GM19035 (cell line): ENCODE measurements around the gene SERPIND1.
"Not testable (repeated sequence)": the region's sequence is repeated elsewhere in the genome, so short reads cannot be mapped to it uniquely, and the experiment has no call there.

Source experiments
- ATAC-seq: cut with Tn5 transposase; IDR thresholded peaks from one replicate; pipeline ENCODE4 v1.9.1; 2021; ENCODE audit not compliant: unreplicated experiment

SERPIND1 gene

GRCh38 chr22:20811171-20811570 is 37.3 kb downstream of the SERPIND1 start:
- ATAC-seq = no peak

GRCh38 chr22:20811971-20812660 is 38.2 kb downstream of the SERPIND1 start:
- no peak for ATAC-seq

DNA sequence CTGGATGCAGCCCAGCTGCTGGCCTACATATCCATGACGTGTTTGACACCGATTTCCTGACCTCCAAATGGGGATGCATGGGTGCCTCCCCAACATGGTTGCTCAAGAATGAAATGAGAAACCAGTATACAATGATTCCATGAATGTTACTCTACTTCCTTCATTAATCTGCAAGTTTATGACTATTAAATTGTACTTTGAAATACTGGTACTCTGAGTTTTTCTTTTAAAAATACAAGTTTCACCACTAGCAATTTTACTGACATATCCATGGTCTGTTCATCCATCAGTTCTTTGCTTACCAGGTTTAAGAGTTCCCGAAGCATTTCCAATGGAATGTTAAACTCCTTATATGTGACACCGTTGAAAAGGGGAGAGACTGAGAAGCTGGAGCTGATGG is 39.1 kb downstream of the SERPIND1 start:
- ATAC-seq = no peak

GRCh38 chr22:20814221-20814808 is 40.4 kb downstream of the SERPIND1 start:
- no peak for ATAC-seq

- ATAC-seq = no peak
Observed at GRCh38 chr22:20815477-20816050, 41.7 kb downstream of the SERPIND1 start.

GRCh38 chr22:20816559-20816958 is 42.6 kb downstream of the SERPIND1 start:
- no peak for ATAC-seq

- no peak for ATAC-seq
Observed at GRCh38 chr22:20818471-20818870, 44.6 kb downstream of the SERPIND1 start.

GRCh38 chr22:20819471-20819870 is 45.6 kb downstream of the SERPIND1 start:
- ATAC-seq = no peak

GRCh38 chr22:20821717-20822239 is 47.9 kb downstream of the SERPIND1 start:
- not testable (repeated sequence) for ATAC-seq

- ATAC-seq = no peak
Observed at GRCh38 chr22:20822240-20822639, 48.3 kb downstream of the SERPIND1 start.

DNA sequence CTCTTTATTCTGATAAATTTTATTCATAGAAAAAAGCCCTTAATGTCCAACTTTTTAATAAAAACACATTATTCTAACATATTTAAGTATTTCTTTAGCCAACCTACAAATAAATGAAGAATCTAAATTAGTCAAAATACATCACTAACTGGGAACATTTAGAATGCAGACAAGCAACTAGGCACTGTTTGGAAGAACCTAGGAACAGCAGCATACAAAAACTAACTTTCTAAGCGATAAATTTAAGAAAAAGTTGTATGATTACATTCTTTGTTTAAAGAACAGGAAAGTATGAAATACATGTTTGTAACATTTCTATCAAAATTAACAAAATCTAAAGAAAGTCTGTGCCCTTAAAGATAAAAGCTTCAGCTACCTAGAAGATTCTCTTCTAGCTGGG is 49.4 kb downstream of the SERPIND1 start:
- ATAC-seq = no peak

DNA sequence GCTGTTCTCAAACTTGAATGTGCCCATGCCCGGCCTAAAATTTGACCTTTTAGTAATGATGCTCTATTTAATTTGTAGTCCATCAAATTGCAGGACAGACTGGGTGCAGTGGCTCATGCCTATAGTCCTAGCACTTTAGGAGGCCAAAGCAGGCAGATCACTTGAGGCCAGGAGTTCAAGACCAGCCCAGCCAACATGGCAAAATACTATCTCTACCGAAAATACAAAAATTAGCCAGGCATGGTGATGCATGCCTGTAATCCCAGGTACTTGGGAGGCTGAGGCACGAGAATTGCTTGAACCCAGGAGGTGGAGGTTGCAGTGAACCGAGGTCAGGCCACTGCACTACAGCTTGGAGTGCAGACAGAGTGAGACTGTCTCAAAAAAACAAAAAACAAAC is 51.3 kb downstream of the SERPIND1 start:
- not testable (repeated sequence) for ATAC-seq

DNA sequence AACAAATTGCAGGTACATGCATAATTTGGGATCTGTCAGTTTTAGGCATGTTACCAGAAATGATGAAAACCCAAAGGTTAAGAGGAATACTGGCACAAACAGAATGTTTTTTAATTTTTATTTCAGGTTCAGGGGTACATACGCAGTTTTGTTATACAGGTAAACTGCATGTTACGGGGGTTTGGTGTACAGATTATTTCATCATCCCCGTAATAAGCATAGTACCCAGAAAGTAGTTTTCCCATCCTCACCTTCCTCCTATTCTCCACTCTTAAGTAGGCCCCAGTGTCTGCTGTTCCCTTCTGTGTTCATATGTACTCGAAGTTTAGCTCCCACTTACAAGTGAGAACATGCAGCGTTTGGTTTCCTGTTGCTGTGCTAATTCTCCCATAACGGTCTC is 51.7 kb downstream of the SERPIND1 start:
- ATAC-seq = no peak

- not testable (repeated sequence) for ATAC-seq
Observed at GRCh38 chr22:20826373-20827152, 52.6 kb downstream of the SERPIND1 start.

- no peak for ATAC-seq
Observed at GRCh38 chr22:20829491-20830134, 55.7 kb downstream of the SERPIND1 start.

DNA sequence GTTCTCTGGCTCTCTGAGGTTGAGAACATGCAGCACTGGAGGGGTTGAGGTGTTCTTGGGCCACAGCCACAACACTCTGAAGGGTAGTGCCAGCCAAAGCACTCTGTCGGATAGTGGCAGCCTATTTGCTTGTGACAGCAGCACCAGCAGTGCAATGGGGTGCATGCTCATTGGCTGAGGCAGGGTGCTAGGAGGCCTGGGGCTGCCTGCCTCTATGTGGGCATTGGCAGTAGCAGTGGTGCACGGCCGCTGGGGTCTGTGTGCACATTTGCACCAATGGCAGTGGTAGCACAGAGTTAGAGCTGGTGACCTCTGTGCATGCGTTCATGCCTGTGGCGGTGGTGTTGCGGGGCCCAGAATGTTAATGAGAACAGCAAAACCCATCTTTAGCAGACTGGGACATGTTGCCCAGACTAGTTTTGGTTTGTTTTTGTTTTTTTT is 59.3 kb downstream of the SERPIND1 start:
- ATAC-seq = no peak

GRCh38 chr22:20834206-20834605 is 60.3 kb downstream of the SERPIND1 start:
- ATAC-seq = no peak

DNA sequence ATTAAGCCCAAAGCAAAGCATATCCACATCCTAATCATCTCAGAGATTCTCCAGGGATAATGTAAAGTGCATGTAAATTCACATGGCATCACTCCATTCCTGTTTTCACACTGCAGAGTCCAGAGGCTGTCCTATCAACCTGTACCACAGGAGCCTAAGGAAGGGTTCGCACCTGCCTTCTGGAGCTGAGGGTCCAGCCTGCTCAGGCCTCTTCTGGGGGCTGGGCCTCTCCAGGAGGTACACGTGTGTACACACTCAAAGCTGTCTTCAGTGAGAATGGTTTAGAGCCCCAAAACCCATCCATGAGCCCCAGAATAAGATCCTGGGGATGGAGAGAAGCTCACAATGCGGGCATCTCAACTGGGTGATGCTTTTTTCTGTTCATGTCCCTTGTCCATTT is 60.8 kb downstream of the SERPIND1 start:
- no peak for ATAC-seq
